OCI-M2 (cell line): ENCODE data around the gene ZC3HAV1.
"Not testable (repeated sequence)": the region's sequence is repeated elsewhere in the genome, so short reads cannot be mapped to it uniquely, and the experiment has no call there.

Experiments
- DNase-seq: peaks from one replicate; lab custom pipeline; 2025; ENCODE audit not compliant: unreplicated experiment; lab: John Stamatoyannopoulos, UW

Gene ZC3HAV1

DNA sequence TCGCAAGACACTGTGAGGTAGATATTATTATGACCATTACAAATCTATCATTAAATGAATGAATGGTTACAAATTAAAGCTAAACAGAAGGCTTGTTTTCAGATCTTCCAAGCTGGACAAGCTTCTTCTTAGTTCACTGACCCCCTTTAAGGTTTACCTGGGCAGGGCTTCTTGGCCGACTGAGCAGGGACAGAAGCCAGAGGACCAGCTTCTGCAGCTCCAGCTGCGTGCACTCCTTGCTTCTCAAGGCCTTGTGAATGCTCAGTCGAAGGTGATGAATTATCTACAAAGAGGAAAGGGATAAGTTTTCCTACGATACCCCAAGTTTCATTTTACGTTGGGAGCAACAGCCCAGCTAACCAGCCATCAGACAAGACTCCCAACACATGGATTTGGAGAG, 83.0 kb downstream of the ZC3HAV1 start:
- no peak for DNase-seq

DNA sequence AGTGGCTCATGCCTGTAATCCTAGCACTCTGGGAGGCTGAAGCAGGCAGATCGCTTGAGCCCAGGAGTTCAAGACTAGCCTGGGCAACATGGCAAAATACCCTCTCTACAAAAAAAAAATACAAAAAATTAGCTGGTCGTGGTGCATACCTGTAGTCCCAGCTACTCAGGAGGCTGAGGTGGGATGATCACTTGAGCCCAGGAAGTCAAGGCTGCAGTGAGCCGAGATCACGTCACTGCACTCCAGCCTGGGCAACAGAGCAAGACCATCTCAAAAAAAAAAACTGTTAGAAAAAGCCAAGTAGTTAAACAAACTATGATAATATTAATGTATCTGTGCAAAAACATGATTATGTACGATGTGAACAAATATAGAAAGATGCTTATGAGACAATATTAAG, 83.7 kb downstream of the ZC3HAV1 start:
- DNase-seq: not testable (repeated sequence)

DNA sequence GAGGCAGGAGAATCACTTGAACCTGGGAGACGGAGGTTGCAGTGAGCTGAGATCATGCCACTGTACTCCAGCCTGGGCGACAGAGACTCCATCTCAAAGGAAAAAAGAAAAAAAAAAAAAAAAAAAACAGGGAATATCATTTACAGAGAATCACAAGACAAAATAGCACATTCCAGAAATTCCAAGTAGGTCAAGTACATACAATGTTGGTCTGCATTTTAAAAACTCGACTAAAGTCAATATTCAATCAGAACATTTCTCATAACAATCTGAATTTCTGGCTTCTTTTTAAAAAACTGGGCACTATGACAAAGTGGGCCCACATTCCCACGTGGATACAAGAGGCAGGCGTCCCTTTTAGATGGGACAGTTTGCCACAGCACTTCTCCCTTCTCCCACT, 86.4 kb downstream of the ZC3HAV1 start:
- no peak for DNase-seq

DNA sequence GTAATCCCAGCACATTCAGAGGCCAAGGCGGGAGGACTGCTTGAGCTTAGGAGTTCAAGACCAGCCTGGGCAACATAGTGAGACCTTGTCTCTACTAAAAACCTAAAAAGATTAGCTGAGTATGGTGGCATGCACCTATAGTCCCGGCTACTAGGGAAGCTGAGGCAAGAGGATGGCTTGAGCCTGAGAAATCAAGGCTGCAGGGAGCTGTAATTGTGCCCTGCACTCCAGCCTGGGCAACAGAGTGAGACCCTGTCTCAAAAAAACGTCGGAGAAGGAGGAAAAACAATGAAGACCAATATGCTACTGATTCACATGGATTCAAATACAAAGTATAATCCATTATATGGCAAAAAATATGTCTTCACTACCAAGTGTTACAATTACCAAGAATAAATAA, 87.2 kb downstream of the ZC3HAV1 start:
- DNase-seq: no peak

DNA sequence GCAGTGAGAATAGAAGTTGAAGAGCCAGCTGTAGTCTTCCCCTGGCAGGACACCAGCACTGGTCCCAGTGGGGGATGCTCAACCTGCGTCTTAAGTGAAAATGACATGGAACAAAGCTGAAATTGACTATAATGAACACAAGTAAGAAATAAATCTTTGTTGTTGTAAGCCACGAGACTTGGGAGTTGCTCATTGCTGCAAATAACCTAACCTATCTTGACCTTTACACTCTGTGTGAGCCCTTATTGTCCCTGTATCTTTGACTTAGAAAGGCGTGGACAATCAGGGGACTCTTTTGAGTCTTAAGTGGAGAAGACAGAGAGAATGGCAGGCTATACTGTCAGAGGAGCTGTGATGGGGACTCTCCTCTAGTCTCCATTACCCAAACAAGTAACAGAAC, 90.6 kb downstream of the ZC3HAV1 start:
- no peak for DNase-seq

DNA sequence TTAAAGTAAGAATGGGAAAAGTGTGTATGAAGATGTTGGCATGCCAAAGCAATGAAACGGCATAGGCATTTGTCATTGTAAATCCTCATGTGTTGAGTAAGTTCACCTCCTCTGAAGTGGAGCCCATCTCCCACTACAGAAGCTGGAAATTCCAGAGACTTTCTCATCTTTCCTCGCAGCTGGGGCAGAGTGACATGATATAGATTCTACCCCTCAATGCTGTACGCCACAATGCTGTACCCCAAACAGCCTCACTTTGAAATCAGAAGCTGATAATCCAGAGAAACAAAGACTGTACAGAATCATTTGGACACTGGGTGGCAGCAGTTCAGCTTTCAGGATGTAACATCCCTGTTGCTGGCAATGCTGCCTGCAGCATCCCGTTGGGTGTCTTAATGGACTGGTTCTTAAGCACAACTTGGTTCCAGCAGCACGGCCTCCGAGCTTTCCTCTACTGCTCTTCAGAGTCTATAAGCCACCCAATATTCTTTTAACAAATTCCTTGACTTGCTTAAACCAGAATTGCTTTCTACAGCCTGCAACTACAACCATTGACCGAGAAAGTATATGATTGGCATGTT, 92.5 kb downstream of the ZC3HAV1 start:
- peak; percentile 82 for DNase-seq

DNA sequence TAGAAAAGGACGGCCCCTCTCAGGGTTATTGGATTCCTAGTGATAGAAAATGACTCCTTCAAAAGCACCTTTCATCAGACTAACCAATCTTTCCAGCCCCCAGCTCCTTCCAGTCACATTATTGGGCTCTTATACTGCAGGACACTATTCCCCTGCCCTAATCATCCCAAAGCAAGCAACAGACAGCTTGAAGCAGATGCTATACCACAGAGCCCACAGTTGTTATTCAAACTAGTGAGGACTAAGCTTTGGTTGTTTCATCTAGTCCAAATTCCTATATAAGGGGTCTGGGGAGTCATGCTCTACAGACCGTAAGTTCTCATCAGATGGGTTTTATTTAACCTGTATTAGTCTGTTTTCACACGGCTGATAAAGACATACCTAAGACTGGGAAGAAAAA, 98.1 kb downstream of the ZC3HAV1 start:
- DNase-seq: no peak

DNA sequence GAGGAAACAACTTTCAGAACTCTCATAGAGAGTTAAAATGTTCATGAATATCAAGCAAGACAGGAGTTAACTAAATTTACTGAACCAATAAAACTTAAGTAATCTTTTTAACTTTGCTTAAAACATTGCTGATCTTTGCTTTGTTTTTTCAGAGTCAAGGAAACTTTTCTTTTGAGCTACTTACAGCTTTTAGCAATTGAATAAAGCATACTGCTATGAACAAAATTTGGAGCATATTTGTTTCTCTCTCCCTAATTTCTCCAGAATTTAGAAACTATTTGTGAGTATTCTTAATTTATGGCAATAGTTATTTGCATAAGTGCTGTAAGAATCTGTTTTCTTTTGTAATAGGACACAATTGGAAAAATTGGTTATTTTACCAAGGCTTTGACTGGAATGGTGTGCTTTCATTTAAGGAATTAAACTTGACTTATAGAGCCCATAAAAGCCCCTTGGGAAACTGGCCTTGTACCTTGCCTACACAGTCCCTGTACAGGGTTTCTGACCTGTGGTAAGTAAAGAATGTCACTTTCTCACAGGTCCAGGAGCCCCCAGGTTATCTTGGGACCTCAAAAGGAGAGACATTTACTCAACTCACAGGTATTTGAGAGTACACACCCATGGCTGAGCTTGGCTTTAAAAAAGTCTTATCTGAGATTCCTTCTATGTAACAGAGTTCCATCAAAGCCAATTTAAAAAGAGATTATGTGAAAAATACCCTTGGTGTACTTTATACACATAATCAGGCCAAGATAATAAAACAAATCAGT, 105.0 kb downstream of the ZC3HAV1 start:
- no peak for DNase-seq

DNA sequence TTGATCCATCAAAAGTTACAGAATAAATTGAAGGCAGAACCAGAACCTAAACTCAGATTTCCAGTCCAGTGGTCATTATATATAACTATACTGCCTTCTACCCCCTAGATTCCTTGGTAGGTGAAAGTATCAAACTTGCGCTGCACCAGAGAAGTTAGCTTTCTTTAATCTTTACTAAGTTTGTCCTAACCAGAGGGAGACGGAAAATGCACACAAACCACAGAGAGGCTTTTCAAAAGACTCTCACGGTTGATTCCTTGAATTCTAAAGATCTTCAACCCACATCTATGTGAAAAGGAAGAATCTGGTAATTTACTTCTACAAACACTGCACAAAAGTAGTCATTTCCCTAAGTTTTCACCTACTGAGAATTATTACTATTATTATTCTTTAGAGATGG, 110.1 kb downstream of the ZC3HAV1 start:
- no peak for DNase-seq
